GM12878 (cell line): ENCODE results near the gene APPL2. TPM values are rescaled to one million over a fixed set of nuclear protein-coding genes. Genes with fewer than 3 reads are reported as not detected.

Experiments
- ATAC-seq: fragments of 200-7000 bp; cut with Tn5 transposase; 3 replicates; pipeline ENCODE4 v1.9.1; 2020; ENCODE audit warnings: mild to moderate bottlenecking, moderate library complexity
- BruUV-seq: library from RNA; stranded (reverse); fragments of 400-500 nt; replicated peaks from 2 replicates; lab custom pipeline; 2021; lab: Mats Ljungman, UMichigan
- CTCF ChIA-PET: fragments of 300-600 bp; sonication (Branson Sonifier 250); formaldehyde crosslinking; extraction: SDS; loops from one replicate; lab custom pipeline; 2021; ENCODE audit warnings: inconsistent platforms; lab: Yijun Ruan, JAX
- POLR2A ChIA-PET: fragments of 350-600 bp; formaldehyde crosslinking; extraction: SDS; loops from one replicate; lab custom pipeline; 2021; ENCODE audit warnings: inconsistent platforms; lab: Charles Lee
- RAD21 ChIA-PET: fragments of 300-600 bp; sonication (Branson Sonifier 250); formaldehyde crosslinking; loops from one replicate; lab custom pipeline; 2023; ENCODE audit warnings: antibody characterized with exemption; ENCODE audit not compliant: unreplicated experiment; lab: Charles Lee
- SMC1A ChIA-PET: fragments of 300-600 bp; sonication (Branson Sonifier 250); formaldehyde crosslinking; loops from one replicate; lab custom pipeline; 2023; ENCODE audit not compliant: unreplicated experiment, uncharacterized antibody; lab: Charles Lee
- DNase-seq: peaks from one replicate; pipeline ENCODE4 v3.0.0-alpha.2; 2011; ENCODE audit warnings: low read depth, low spot score
- FAIRE-seq: peaks from 3 replicates; lab custom pipeline; 2011; peaks lifted over from hg19 to GRCh38; lab: Jason Lieb, UNC
- H2AFZ ChIP-seq: 2 replicates; pipeline ENCODE4 v1.6.0; 2011; ENCODE audit warnings: low read depth, low read length, control low read depth; ENCODE audit not compliant: control insufficient read depth
- H3K27ac ChIP-seq: 2 replicates; pipeline ENCODE4 v1.5.1; 2011; ENCODE audit warnings: control low read depth; ENCODE audit not compliant: control insufficient read depth, insufficient read depth
- H3K27me3 ChIP-seq, 2 experiments: replicated peaks in 1 of 2; 2 replicates each; pipeline versions ENCODE4 v1.6.0 to v1.6.1; 2011; ENCODE audit warnings: low read length in 1 of 2; ENCODE audit not compliant: control insufficient read depth in 2 of 2, insufficient read depth in 2 of 2
- H3K36me3 ChIP-seq, 2 experiments: 2 replicates each; pipeline ENCODE4 v1.5.1; 2011; ENCODE audit warnings: low read length in 1 of 2; ENCODE audit not compliant: control insufficient read depth in 2 of 2, insufficient read depth in 2 of 2
- H3K4me1 ChIP-seq: 2 replicates; pipeline ENCODE4 v1.6.1; 2011; ENCODE audit warnings: mild to moderate bottlenecking, low read length, moderate library complexity, mixed read lengths; ENCODE audit not compliant: control insufficient read depth, insufficient read depth
- H3K4me2 ChIP-seq: 2 replicates; pipeline ENCODE4 v1.6.0; 2011; ENCODE audit warnings: control low read depth; ENCODE audit not compliant: control insufficient read depth, insufficient read depth
- H3K4me3 ChIP-seq: fragments of 200-600 bp; sonication (generic); 2 replicates; pipeline ENCODE4 v1.5.1; 2016
- H3K79me2 ChIP-seq: 2 replicates; pipeline ENCODE4 v1.6.0; 2011; ENCODE audit warnings: low read length; ENCODE audit not compliant: control insufficient read depth, insufficient read depth
- H3K9ac ChIP-seq: 2 replicates; pipeline ENCODE4 v1.8.0; 2011; ENCODE audit warnings: low read length, control low read depth, mixed read lengths; ENCODE audit not compliant: control insufficient read depth, insufficient read depth
- H3K9me3 ChIP-seq: replicated peaks from 3 replicates; pipeline ENCODE4 v1.5.1; 2011; ENCODE audit warnings: mild to moderate bottlenecking, low read length; ENCODE audit not compliant: control insufficient read depth, insufficient read depth
- H4K20me1 ChIP-seq: 2 replicates; pipeline ENCODE4 v1.6.0; 2011; ENCODE audit not compliant: control insufficient read depth, insufficient read depth
- BCLAF1 ChIP-seq: fragments of 450-650 bp; IDR thresholded peaks from 2 replicates; pipeline ENCODE4 v1.6.1; 2017; ENCODE audit warnings: antibody characterized with exemption, mild to moderate bottlenecking, moderate library complexity
- BHLHE40 ChIP-seq, 2 experiments: fragments of 450-650 bp in 1 of 2; IDR thresholded peaks; 2 replicates each; pipeline ENCODE4 v1.6.1; 2011 to 2017; ENCODE audit warnings: low read depth in 2 of 2, borderline replicate concordance in 1 of 2, improper control_type of control experiment in 1 of 2, low read length in 1 of 2, mild to moderate bottlenecking in 1 of 2
- E2F4 ChIP-seq: IDR thresholded peaks from 2 replicates; pipeline ENCODE4 v1.6.1; 2012; ENCODE audit warnings: low read depth, low read length, improper control_type of control experiment
- EP300 ChIP-seq, 2 experiments: fragments of 150-350 bp in 1 of 2; IDR thresholded peaks; 2 replicates each; pipeline ENCODE4 v1.6.1; 2011 to 2012; ENCODE audit warnings: low read depth in 2 of 2, low read length in 2 of 2, borderline replicate concordance in 1 of 2, improper control_type of control experiment in 1 of 2, inconsistent platforms in 1 of 2; ENCODE audit not compliant: control insufficient read depth in 1 of 2
- ESRRA ChIP-seq: IDR thresholded peaks from 2 replicates; pipeline ENCODE4 v1.6.1; 2012; ENCODE audit warnings: mild to moderate bottlenecking, low read length, improper control_type of control experiment
- MLLT1 ChIP-seq: fragments of 450-650 bp; IDR thresholded peaks from 2 replicates; pipeline ENCODE4 v1.6.1; 2016; ENCODE audit warnings: mild to moderate bottlenecking
- RB1 ChIP-seq: fragments of 450-650 bp; formaldehyde crosslinking; IDR thresholded peaks from 2 replicates; pipeline ENCODE4 v1.6.1; 2017; ENCODE audit warnings: mild to moderate bottlenecking, borderline replicate concordance
- RCOR1 ChIP-seq: conservative IDR thresholded peaks from 2 replicates; pipeline ENCODE4 v1.6.1; 2012; ENCODE audit warnings: low read depth, low read length, improper control_type of control experiment
- RFX5 ChIP-seq: IDR thresholded peaks from 2 replicates; pipeline ENCODE4 v1.6.1; 2011; ENCODE audit warnings: low read depth, low read length, improper control_type of control experiment
- SIX5 ChIP-seq: IDR thresholded peaks from 2 replicates; pipeline ENCODE4 v1.6.1; 2011; ENCODE audit warnings: mild to moderate bottlenecking, low read depth, low read length, moderate library complexity; ENCODE audit not compliant: severe bottlenecking
- ZBTB33 ChIP-seq: fragments of 450-650 bp; IDR thresholded peaks from 2 replicates; pipeline ENCODE4 v1.6.1; 2017; ENCODE audit warnings: mild to moderate bottlenecking
- ZNF687 ChIP-seq: fragments of 450-650 bp; IDR thresholded peaks from 2 replicates; pipeline ENCODE4 v1.6.1; 2017; ENCODE audit warnings: mild to moderate bottlenecking, moderate library complexity
- WGBS: methylation state at CpG from one replicate; pipeline ENCODE4 v1.1.6; 2016; ENCODE audit warnings: low lambda C conversion rate; ENCODE audit not compliant: insufficient replicate concordance, insufficient coverage; ENCODE audit errors: missing lambda C conversion rate; 5-methylcytosine and 5-hydroxymethylcytosine counted together
- in situ Hi-C: fragments of 300-500 bp; cut with MboI; formaldehyde crosslinking; loops from 9 replicates; pipeline ENCODE4 v1.14.3; 2018; ENCODE audit warnings: mixed read lengths
- intact Hi-C: fragments of 100-400 bp; cut with micrococcal nuclease; formaldehyde crosslinking; loops from one replicate; pipeline ENCODE4 v1.14.2; 2022; ENCODE audit not compliant: unreplicated experiment
- polyA plus RNA-seq, 11 experiments: library from polyadenylated mRNA; depleted of rRNA in 4 of 11; unstranded in 6 of 11; stranded (reverse) in 5 of 11; fragments of >200 nt; fragmentation: Nextera tagmentation in 4 of 11; fragmentation: Illumina TruSeq in 1 of 11; extraction: Ambion mirVana in 4 of 11; extraction: Trizol in 1 of 11; gene quantifications; 1 replicate in 1 of 11; 2 replicates in 10 of 11; pipeline versions ENCODE4 v1.2.1 to v1.2.3, GENCODE V29; 2011 to 2016; ENCODE audit warnings: inconsistent platforms in 2 of 11, missing spikeins in 2 of 11, low read depth in 1 of 11
- total RNA-seq, 4 experiments: library from RNA; depleted of rRNA in 3 of 4; stranded (reverse); fragments of >200 nt in 3 of 4; fragmentation: Illumina TruSeq in 1 of 4; extraction: Trizol in 1 of 4; gene quantifications; 2 replicates each; pipeline versions ENCODE4 v1.2.1 to v1.2.3, GENCODE V29; 2013 to 2021

The APPL2 gene
- total and polyA plus RNA-seq, 10 of the 15 experiments (the other 5 are each of a cell fraction or from before 2014, with no cell fraction given): 1.9 to 14.2 (median 7.5) TPM

GRCh38 chr12:105281694-105282049 lies 45.7 kb upstream of the APPL2 start:
- intact Hi-C loops (no loop called here), in situ Hi-C loops (loop anchor here (5.0 kb wide), 1 partner anchor 101 kb away; no protein-coding TSS in a partner anchor)
- DNase-seq (no peak), ATAC-seq (no peak), FAIRE-seq (no peak)
- no peaks in the 10 kb centered on the region for H3K9me3 ChIP-seq
- no peaks in the 10 kb centered on the region for H4K20me1 ChIP-seq
- ChIA-PET RAD21 (no interaction called here), POLR2A (no interaction called here), CTCF (interaction anchor here (2.5 kb wide), 1 partner anchor 101 kb away, joined by 13 read pairs; no protein-coding TSS in a partner anchor), SMC1A (interaction anchor here (1.4 kb wide), 1 partner anchor 101 kb away, joined by 3 read pairs; no protein-coding TSS in a partner anchor)
- no peaks in the 10 kb centered on the region for H3K4me1 ChIP-seq
- no peak overlapping the region for H3K9ac ChIP-seq
- no peaks in the 10 kb centered on the region for H3K79me2 ChIP-seq
- H3K4me2 ChIP-seq: no peak overlapping the region
- WGBS: 84% methylated on average over 1 of the region's 1 CpG
- H3K27ac ChIP-seq: no peak overlapping the region
- H3K4me3 ChIP-seq: no peak overlapping the region
- H3K36me3 ChIP-seq: no peaks in the 10 kb centered on the region
- no TSS peak for BruUV-seq
- no peak overlapping the region for H2AFZ ChIP-seq
- no peaks in the 10 kb centered on the region for H3K27me3 ChIP-seq
- no peak for TF ChIP-seq SIX5
- no peak for TF ChIP-seq EP300 (IDR thresholded peaks at IDR 0.05; ENCODE audit: borderline replicate concordance in 1 of 2, control insufficient read depth in 1 of 2, low read depth in 2 of 2, low read length in 2 of 2)
- TF ChIP-seq E2F4: no peak
- TF ChIP-seq MLLT1: no peak
- TF ChIP-seq ZBTB33: no peak
- no peak for TF ChIP-seq RCOR1
- TF ChIP-seq BHLHE40 (IDR thresholded peaks at IDR 0.05; ENCODE audit: borderline replicate concordance in 1 of 2, low read depth in 2 of 2, low read length in 1 of 2): no peak
- TF ChIP-seq BCLAF1: no peak
- no peak for TF ChIP-seq RB1
- TF ChIP-seq ZNF687: no peak
- TF ChIP-seq RFX5: no peak
- TF ChIP-seq ESRRA: no peak
